GM10266 (cell line): ENCODE measurements around the gene ASPG.

Experiments
- DNase-seq: peaks from one replicate; pipeline ENCODE4 v3.0.0; 2012; ENCODE audit errors: extremely low spot score
- CTCF ChIP-seq: IDR thresholded peaks from 2 replicates; pipeline ENCODE4 v1.5.1; 2012; ENCODE audit warnings: mild to moderate bottlenecking, low read depth; ENCODE audit not compliant: control insufficient read depth, insufficient read depth; ENCODE audit errors: missing control alignments

The ASPG gene

GRCh38 chr14:104154246-104154645 is 68.7 kb downstream of the ASPG start:
- no peak for TF ChIP-seq CTCF
- no peak for DNase-seq

GRCh38 chr14:104155513-104155912 is 70.0 kb downstream of the ASPG start:
- no peak for TF ChIP-seq CTCF
- DNase-seq, result no peak

- DNase-seq, result no peak
- TF ChIP-seq CTCF, result no peak
Observed at GRCh38 chr14:104156142-104156541, 70.6 kb downstream of the ASPG start.

- no peak for DNase-seq
Observed at GRCh38 chr14:104157016-104157928, 71.8 kb downstream of the ASPG start.

GRCh38 chr14:104158827-104159798 is 73.6 kb downstream of the ASPG start:
- TF ChIP-seq CTCF, result no peak
- no peak for DNase-seq

More at GRCh38 chr14:104157016-104157928, 71.8 kb downstream of the ASPG start:
- TF ChIP-seq CTCF, result no peak

- no peak for TF ChIP-seq CTCF
Observed at GRCh38 chr14:104159990-104160389, 74.5 kb downstream of the ASPG start.

More at GRCh38 chr14:104159990-104160389, 74.5 kb downstream of the ASPG start:
- DNase-seq, result no peak
